CD4-positive, alpha-beta T cell (primary cell): ENCODE data around the gene MMRN2. TPM values are rescaled to one million over a fixed set of nuclear protein-coding genes. Genes with fewer than 3 reads are reported as not detected.

Experiments
- ATAC-seq: fragments of 200-7000 bp; cut with Tn5 transposase; one replicate; pipeline ENCODE4 v1.10.0; 2022; ENCODE audit warnings: mild to moderate bottlenecking; ENCODE audit not compliant: poor library complexity
- CTCF ChIA-PET: fragments of 350-600 bp; sonication (Branson Sonifier 250); formaldehyde crosslinking; loops from one replicate; lab custom pipeline; 2021; ENCODE audit warnings: antibody characterized with exemption, inconsistent platforms; lab: Charles Lee
- POLR2A ChIA-PET: fragments of 350-600 bp; sonication (Branson Sonifier 250); formaldehyde crosslinking; loops from one replicate; lab custom pipeline; 2021; ENCODE audit warnings: antibody characterized with exemption, inconsistent platforms; lab: Charles Lee
- DNase-seq, 14 experiments: peaks; one replicate each; pipeline ENCODE4 v3.0.0-alpha.2; 2013 to 2020; ENCODE audit warnings: mixed read lengths in 2 of 14
- H3K27ac ChIP-seq, 2 donors: one replicate each; pipeline versions ENCODE4 v1.5.1 to v1.7.0; 2013; ENCODE audit warnings: low read length in 2 of 2, low read depth in 1 of 2, mild to moderate bottlenecking in 1 of 2
- H3K27me3 ChIP-seq, 2 experiments: 1 replicate in 1 of 2; 2 replicates in 1 of 2; pipeline versions ENCODE4 v1.6.1 to v1.7.0; 2013; ENCODE audit warnings: low read length in 2 of 2, control low read depth in 1 of 2, mild to moderate bottlenecking in 1 of 2, moderate library complexity in 1 of 2; ENCODE audit not compliant: insufficient read depth in 2 of 2, control insufficient read depth in 1 of 2
- H3K36me3 ChIP-seq: one replicate; pipeline ENCODE4 v1.6.1; 2013; ENCODE audit warnings: low read length, control low read depth; ENCODE audit not compliant: insufficient read depth
- H3K4me1 ChIP-seq: one replicate; pipeline ENCODE4 v1.6.1; 2013; ENCODE audit warnings: low read length, control low read depth; ENCODE audit not compliant: insufficient read depth
- H3K4me3 ChIP-seq: one replicate; pipeline ENCODE4 v1.5.1; 2013; ENCODE audit warnings: mild to moderate bottlenecking, low read length, moderate library complexity
- H3K9me3 ChIP-seq, 2 experiments: 1 replicate in 1 of 2; 2 replicates in 1 of 2; pipeline versions ENCODE4 v1.6.1 to v1.7.0; 2013; ENCODE audit warnings: low read length in 2 of 2, mild to moderate bottlenecking in 2 of 2, control low read depth in 1 of 2, moderate library complexity in 1 of 2; ENCODE audit not compliant: control insufficient read depth in 1 of 2, insufficient read depth in 1 of 2
- H3K27ac Mint-ChIP-seq: one replicate; pipeline ENCODE4 v1.8.0; 2020; ENCODE audit warnings: mixed read lengths
- H3K27me3 Mint-ChIP-seq: one replicate; pipeline ENCODE4 v1.8.0; 2021; ENCODE audit warnings: mixed read lengths
- H3K36me3 Mint-ChIP-seq: one replicate; pipeline ENCODE4 v1.8.0; 2021; ENCODE audit warnings: low read depth, mixed read lengths
- H3K4me1 Mint-ChIP-seq: one replicate; pipeline ENCODE4 v1.8.0; 2021; ENCODE audit warnings: low read depth, mixed read lengths
- H3K4me3 Mint-ChIP-seq: one replicate; pipeline ENCODE4 v1.8.0; 2020; ENCODE audit warnings: mild to moderate bottlenecking, mixed read lengths
- H3K9me3 Mint-ChIP-seq: one replicate; pipeline ENCODE4 v1.8.0; 2020; ENCODE audit warnings: mixed read lengths
- CTCF ChIP-seq: fragments of 200-600 bp; IDR thresholded peaks from one replicate; pipeline ENCODE4 v1.8.0; 2022; ENCODE audit warnings: antibody characterized with exemption, mild to moderate bottlenecking
- intact Hi-C, 2 experiments: fragments of 100-400 bp; cut with DNase I in 1 of 2; cut with micrococcal nuclease in 1 of 2; formaldehyde crosslinking; loops; one replicate each; pipeline versions ENCODE4 v1.15.1 to v1.9.0; 2023 to 2025; cut with DNase I, micrococcal nuclease
- total RNA-seq, 174 experiments: library from RNA in 2 of 174; stranded (reverse) in 2 of 174; gene quantifications; one replicate each; pipeline ENCODE4 v1.2.3 and lab custom pipeline; 2021 to 2026

MMRN2 gene
- total RNA-seq, 2 experiments from 2014 or later = 0.47 to 1.8 TPM

- Mint-ChIP-seq H3K4me3 (peak overlapping the region; percentile 73), H3K36me3 (no peaks in the 10 kb centered on the region), H3K4me1 (peaks cover 46% of the 10 kb centered on the region), H3K27me3 (no peaks in the 10 kb centered on the region), H3K9me3 (no peaks in the 10 kb centered on the region), H3K27ac (peak overlapping the region; percentile 93)
- Histone ChIP-seq H3K27ac (peak overlapping the region in 1 of 2 donors; percentile 6), H3K9me3 (no peaks in the 10 kb centered on the region), H3K27me3 (no peaks in the 10 kb centered on the region), H3K36me3 (no peaks in the 10 kb centered on the region), H3K4me3 (no peak overlapping the region), H3K4me1 (peaks cover 66% of the 10 kb centered on the region)
- DNase-seq = no peak
- POLR2A ChIA-PET = interaction anchor here (0.7 to 3.1 kb wide), 2 partner anchors 19 to 125 kb away, joined by 3 to 32 read pairs; partner anchors contain the start of genes GLUD1 and SHLD2
- CTCF ChIA-PET = interaction anchor here (2.6 kb wide), 1 partner anchor 9 kb away, joined by 8 read pairs; no protein-coding TSS in a partner anchor
- no peak for ATAC-seq
- intact Hi-C loops = loop anchor here (5.0 to 10.0 kb wide), 5 partner anchors 212 to 565 kb away; partner anchors contain the start of gene BMPR1A (in 1 of the 2)
- no peak for TF ChIP-seq CTCF
Observed at GRCh38 chr10:86969421-86970041, 12.1 kb upstream of the MMRN2 start.

GRCh38 chr10:86968994-86969355 lies 11.6 kb upstream of the MMRN2 start:
- ATAC-seq (no peak), DNase-seq (no peak)
- peak overlapping the region; percentile 73 for H3K4me3 Mint-ChIP-seq
- TF ChIP-seq CTCF = no peak
- no peak overlapping the region for H3K27ac Mint-ChIP-seq
- Histone ChIP-seq H3K27ac (peak overlapping the region in 1 of 2 donors; percentile 6), H3K27me3 (no peaks in the 10 kb centered on the region), H3K9me3 (no peaks in the 10 kb centered on the region), H3K4me3 (peak overlapping the region; percentile 19), H3K4me1 (peaks cover 66% of the 10 kb centered on the region), H3K36me3 (no peaks in the 10 kb centered on the region)
- no peaks in the 10 kb centered on the region for H3K9me3 Mint-ChIP-seq
- no peaks in the 10 kb centered on the region for H3K36me3 Mint-ChIP-seq
- no peaks in the 10 kb centered on the region for H3K27me3 Mint-ChIP-seq
- peaks cover 46% of the 10 kb centered on the region for H3K4me1 Mint-ChIP-seq
- CTCF ChIA-PET = interaction anchor here (2.6 kb wide), 1 partner anchor 9 kb away, joined by 8 read pairs; no protein-coding TSS in a partner anchor
- POLR2A ChIA-PET = interaction anchor here (1.7 to 3.1 kb wide), 2 partner anchors 30 to 126 kb away, joined by 6 to 32 read pairs; partner anchors contain the start of genes GLUD1 and SHLD2
- intact Hi-C loops = loop anchor here (10.0 kb wide), 2 partner anchors 284 to 564 kb away; no protein-coding TSS in a partner anchor

GRCh38 chr10:86968271-86968993 lies 11.0 kb upstream of the MMRN2 start, which contains the start of gene ADIRF:
Gene ADIRF, plus strand, starts transcription at chr10:86968482. Its CDS starts 63 bp downstream, at chr10:86968545.
- no peaks in the 10 kb centered on the region for H3K36me3 ChIP-seq
- DNase-seq (peak in 6 of 14 experiments; percentile 24 to 52 (median 38)), ATAC-seq (no peak)
- peak within 1 kb of the TSS; percentile 73 for H3K4me3 Mint-ChIP-seq
- H3K36me3 Mint-ChIP-seq = no peaks in the 10 kb centered on the region
- H3K27ac ChIP-seq = peak within 1 kb of the TSS in 1 of 2 donors; percentile 6
- ChIA-PET POLR2A (interaction anchor here (1.7 to 3.1 kb wide), 2 partner anchors 29 to 126 kb away, joined by 6 to 32 read pairs; partner anchors contain the start of genes GLUD1 and SHLD2), CTCF (interaction anchor here (2.6 kb wide), 1 partner anchor 8 kb away, joined by 8 read pairs; no protein-coding TSS in a partner anchor)
- TF ChIP-seq CTCF = no peak
- no peaks in the 10 kb centered on the region for H3K9me3 Mint-ChIP-seq
- H3K4me3 ChIP-seq = peak within 1 kb of the TSS; percentile 19
- H3K9me3 ChIP-seq = no peaks in the 10 kb centered on the region
- H3K27me3 ChIP-seq = no peaks in the 10 kb centered on the region
- H3K27me3 Mint-ChIP-seq = no peaks in the 10 kb centered on the region
- peaks cover 66% of the 10 kb centered on the region for H3K4me1 ChIP-seq
- intact Hi-C loops = loop anchor here (10.0 kb wide), 2 partner anchors 284 to 564 kb away; no protein-coding TSS in a partner anchor
- H3K4me1 Mint-ChIP-seq = peaks cover 46% of the 10 kb centered on the region
- peak within 1 kb of the TSS; percentile 93 for H3K27ac Mint-ChIP-seq
